ENCODE measurements around the gene TRIM2.

GRCh38 chr4:153364061-153364460 is 159.8 kb downstream of the TRIM2 start:
- TF ChIP-seq CTCF (IDR thresholded peaks at IDR 0.05; ENCODE audit: insufficient read depth, low read length) = no peak
- no peak for TF ChIP-seq REST (IDR thresholded peaks at IDR 0.05; ENCODE audit: insufficient replicate concordance, low read depth)
- TF ChIP-seq GABPA (IDR thresholded peaks at IDR 0.05; ENCODE audit: low read depth) = no peak
- no peak for TF ChIP-seq POLR2AphosphoS5 (IDR thresholded peaks at IDR 0.05; ENCODE audit: low read depth)
- TF ChIP-seq SPI1 (IDR thresholded peaks at IDR 0.05; ENCODE audit: borderline replicate concordance, low read depth) = no peak

All from HL-60 (cell line).